ENCODE results near the gene DNAH12. TPM values are rescaled to one million over a fixed set of nuclear protein-coding genes. Genes with fewer than 3 reads are reported as not detected.

DNAH12 gene
- total and polyA plus RNA-seq, 2 experiments from 2014 or later = not detected

DNA sequence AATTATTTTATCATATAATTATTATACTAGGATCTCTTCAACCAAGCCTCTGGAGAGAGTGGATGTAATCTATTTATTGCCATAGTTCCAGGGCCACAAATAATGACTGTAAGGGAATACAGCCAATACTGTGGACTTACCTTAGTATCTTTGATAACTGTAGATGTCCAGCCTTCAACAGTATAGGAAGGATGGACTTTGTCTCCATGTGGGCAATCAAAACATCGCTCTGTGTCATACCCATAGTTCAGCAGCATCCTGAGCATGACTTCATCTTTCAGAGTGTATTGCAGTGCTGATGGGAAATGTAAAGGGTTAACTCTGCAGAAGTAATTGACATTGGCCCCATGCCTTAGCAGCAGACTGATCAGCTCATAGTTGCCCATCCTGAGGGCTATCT, 265.9 kb downstream of the DNAH12 start:
- Histone ChIP-seq H3K36me3 (ENCODE audit: insufficient read depth) (no peaks in the 10 kb centered on the region; the same call in 1 of the 2 replicates), H3K79me2 (replicated peaks; ENCODE audit: insufficient read depth) (no peaks in the 10 kb centered on the region), H3K9me2 (ENCODE audit: insufficient read depth) (no peaks in the 10 kb centered on the region), H3K27ac (ENCODE audit: low read depth) (no peak overlapping the region), H3K4me2 (no peak overlapping the region), H2AFZ (no peak overlapping the region), H4K20me1 (replicated peaks; ENCODE audit: insufficient read depth) (no peaks in the 10 kb centered on the region), H3K4me1 (ENCODE audit: insufficient read depth) (no peaks in the 10 kb centered on the region), H3K4me3 (no peak overlapping the region), H3F3A (replicated peaks; ENCODE audit: low read depth) (no peaks in the 10 kb centered on the region), H3K27me3 (ENCODE audit: insufficient read depth) (no peaks in the 10 kb centered on the region)
- TF ChIP-seq POLR2AphosphoS5 (IDR thresholded peaks at IDR 0.05; ENCODE audit: low read depth) (no peak), ZNF331 (CRISPR knock-in tag; IDR thresholded peaks at IDR 0.05; ENCODE audit: low read depth) (no peak), ZNF114 (CRISPR knock-in tag; IDR thresholded peaks at IDR 0.05) (no peak), JUNB (IDR thresholded peaks at IDR 0.05; ENCODE audit: unreplicated experiment) (no peak), EZH2 (IDR thresholded peaks at IDR 0.05; ENCODE audit: low read depth, unreplicated experiment) (no peak), EZH2phosphoT487 (IDR thresholded peaks at IDR 0.05; ENCODE audit: unreplicated experiment) (no peak)
- TF ChIP-seq, protein P1, sequence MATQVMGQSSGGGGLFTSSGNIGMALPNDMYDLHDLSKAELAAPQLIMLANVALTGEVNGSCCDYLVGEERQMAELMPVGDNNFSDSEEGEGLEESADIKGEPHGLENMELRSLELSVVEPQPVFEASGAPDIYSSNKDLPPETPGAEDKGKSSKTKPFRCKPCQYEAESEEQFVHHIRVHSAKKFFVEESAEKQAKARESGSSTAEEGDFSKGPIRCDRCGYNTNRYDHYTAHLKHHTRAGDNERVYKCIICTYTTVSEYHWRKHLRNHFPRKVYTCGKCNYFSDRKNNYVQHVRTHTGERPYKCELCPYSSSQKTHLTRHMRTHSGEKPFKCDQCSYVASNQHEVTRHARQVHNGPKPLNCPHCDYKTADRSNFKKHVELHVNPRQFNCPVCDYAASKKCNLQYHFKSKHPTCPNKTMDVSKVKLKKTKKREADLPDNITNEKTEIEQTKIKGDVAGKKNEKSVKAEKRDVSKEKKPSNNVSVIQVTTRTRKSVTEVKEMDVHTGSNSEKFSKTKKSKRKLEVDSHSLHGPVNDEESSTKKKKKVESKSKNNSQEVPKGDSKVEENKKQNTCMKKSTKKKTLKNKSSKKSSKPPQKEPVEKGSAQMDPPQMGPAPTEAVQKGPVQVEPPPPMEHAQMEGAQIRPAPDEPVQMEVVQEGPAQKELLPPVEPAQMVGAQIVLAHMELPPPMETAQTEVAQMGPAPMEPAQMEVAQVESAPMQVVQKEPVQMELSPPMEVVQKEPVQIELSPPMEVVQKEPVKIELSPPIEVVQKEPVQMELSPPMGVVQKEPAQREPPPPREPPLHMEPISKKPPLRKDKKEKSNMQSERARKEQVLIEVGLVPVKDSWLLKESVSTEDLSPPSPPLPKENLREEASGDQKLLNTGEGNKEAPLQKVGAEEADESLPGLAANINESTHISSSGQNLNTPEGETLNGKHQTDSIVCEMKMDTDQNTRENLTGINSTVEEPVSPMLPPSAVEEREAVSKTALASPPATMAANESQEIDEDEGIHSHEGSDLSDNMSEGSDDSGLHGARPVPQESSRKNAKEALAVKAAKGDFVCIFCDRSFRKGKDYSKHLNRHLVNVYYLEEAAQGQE (IDR thresholded peaks at IDR 0.05; ENCODE audit: unreplicated experiment) = no peak
- Mint-ChIP-seq H3K4me1 (no peaks in the 10 kb centered on the region), H3K9me3 (peaks cover 14% of the 10 kb centered on the region), H3K27me3 (ENCODE audit: insufficient read depth, low read depth, poor library complexity) (no peaks in the 10 kb centered on the region), H3K36me3 (ENCODE audit: low read depth) (peaks cover 17% of the 10 kb centered on the region; the same call in 2 of the 3 replicates), H3K4me3 (no peak overlapping the region), H3K27ac (no peak overlapping the region)
- DNase-seq (ENCODE audit: low spot score) (no peak), ATAC-seq (no peak)

DNA sequence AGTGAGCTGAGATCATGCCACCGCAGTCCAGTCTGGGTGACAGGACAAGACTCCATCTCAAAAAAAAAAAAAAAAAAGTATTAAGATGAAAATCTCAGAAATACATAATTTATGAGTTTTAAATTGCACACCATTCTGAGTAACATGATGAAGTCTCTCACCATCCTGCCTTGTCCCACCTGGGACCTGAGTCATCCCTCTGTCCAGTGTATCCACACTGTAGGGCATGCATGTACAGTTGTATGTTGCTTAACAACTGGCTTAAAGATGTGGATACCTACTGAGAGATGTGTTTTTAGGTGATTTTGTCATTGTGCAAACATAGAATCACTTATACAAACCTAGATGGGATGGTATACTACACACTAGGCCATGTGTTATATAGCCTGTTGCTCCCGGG, 268.8 kb downstream of the DNAH12 start:
- no peak overlapping the region for H3K27ac Mint-ChIP-seq
- H3K27me3 ChIP-seq (ENCODE audit: insufficient read depth) = no peaks in the 10 kb centered on the region
- no peaks in the 10 kb centered on the region for H3K79me2 ChIP-seq (replicated peaks; ENCODE audit: insufficient read depth)
- H3K36me3 Mint-ChIP-seq (ENCODE audit: low read depth) = peaks cover 23% of the 10 kb centered on the region
- ATAC-seq = no peak
- peaks cover 2% of the 10 kb centered on the region for H3K27me3 Mint-ChIP-seq (ENCODE audit: insufficient read depth, low read depth, poor library complexity)
- no peak overlapping the region for H3K4me3 Mint-ChIP-seq
- H4K20me1 ChIP-seq (replicated peaks; ENCODE audit: insufficient read depth) = peaks cover 6% of the 10 kb centered on the region; the same call in 1 of the 2 replicates
- H3K27ac ChIP-seq (ENCODE audit: low read depth) = no peak overlapping the region
- H3K4me3 ChIP-seq = no peak overlapping the region
- H3K4me2 ChIP-seq = no peak overlapping the region
- no peaks in the 10 kb centered on the region for H3F3A ChIP-seq (replicated peaks; ENCODE audit: low read depth)
- peaks cover 14% of the 10 kb centered on the region for H3K9me3 Mint-ChIP-seq
- H3K4me1 ChIP-seq (ENCODE audit: insufficient read depth) = no peaks in the 10 kb centered on the region
- H3K4me1 Mint-ChIP-seq = no peaks in the 10 kb centered on the region
- no peak overlapping the region for H2AFZ ChIP-seq
- no peaks in the 10 kb centered on the region for H3K9me2 ChIP-seq (ENCODE audit: insufficient read depth)
- DNase-seq (ENCODE audit: low spot score) = no peak
- H3K36me3 ChIP-seq (ENCODE audit: insufficient read depth) = peaks cover under 1% of the 10 kb centered on the region; the same call in 1 of the 2 replicates
- TF ChIP-seq EZH2phosphoT487 (IDR thresholded peaks at IDR 0.05; ENCODE audit: unreplicated experiment) = no peak
- no peak for TF ChIP-seq ZNF114 (CRISPR knock-in tag; IDR thresholded peaks at IDR 0.05)
- no peak for TF ChIP-seq JUNB (IDR thresholded peaks at IDR 0.05; ENCODE audit: unreplicated experiment)
- no peak for TF ChIP-seq EZH2 (IDR thresholded peaks at IDR 0.05; ENCODE audit: low read depth, unreplicated experiment)
- TF ChIP-seq STAT1 (IDR thresholded peaks at IDR 0.05; ENCODE audit: unreplicated experiment) = no peak
- TF ChIP-seq, protein P1 (IDR thresholded peaks at IDR 0.05; ENCODE audit: unreplicated experiment) = no peak
- TF ChIP-seq NANOG (IDR thresholded peaks at IDR 0.05; ENCODE audit: borderline replicate concordance) = no peak

All from GM23338 (cell line).